Cardiac fibroblast (primary cell): ENCODE data around the gene UNC93A.
"Not testable (repeated sequence)": the region's sequence is repeated elsewhere in the genome, so short reads cannot be mapped to it uniquely, and the experiment has no call there.

Source experiments
- DNase-seq, 2 donors: peaks; one replicate each; pipeline versions ENCODE4 v3.0.0 to v3.0.0-alpha.2; 2010; ENCODE audit warnings: low read depth in 2 of 2
- H3K4me3 ChIP-seq, 2 donors: replicated peaks in 1 of 2; 1 replicate in 1 of 2; 2 replicates in 1 of 2; pipeline ENCODE4 v1.5.1; 2011; ENCODE audit warnings: low read depth in 2 of 2, low read length in 2 of 2, mild to moderate bottlenecking in 2 of 2, moderate library complexity in 1 of 2
- TF ChIP-seq, protein P1 (sequence below): IDR thresholded peaks from one replicate; pipeline ENCODE4 v1.5.1; 2011; ENCODE audit warnings: low read depth, mild to moderate bottlenecking, low read length, inconsistent platforms

Gene UNC93A

DNA sequence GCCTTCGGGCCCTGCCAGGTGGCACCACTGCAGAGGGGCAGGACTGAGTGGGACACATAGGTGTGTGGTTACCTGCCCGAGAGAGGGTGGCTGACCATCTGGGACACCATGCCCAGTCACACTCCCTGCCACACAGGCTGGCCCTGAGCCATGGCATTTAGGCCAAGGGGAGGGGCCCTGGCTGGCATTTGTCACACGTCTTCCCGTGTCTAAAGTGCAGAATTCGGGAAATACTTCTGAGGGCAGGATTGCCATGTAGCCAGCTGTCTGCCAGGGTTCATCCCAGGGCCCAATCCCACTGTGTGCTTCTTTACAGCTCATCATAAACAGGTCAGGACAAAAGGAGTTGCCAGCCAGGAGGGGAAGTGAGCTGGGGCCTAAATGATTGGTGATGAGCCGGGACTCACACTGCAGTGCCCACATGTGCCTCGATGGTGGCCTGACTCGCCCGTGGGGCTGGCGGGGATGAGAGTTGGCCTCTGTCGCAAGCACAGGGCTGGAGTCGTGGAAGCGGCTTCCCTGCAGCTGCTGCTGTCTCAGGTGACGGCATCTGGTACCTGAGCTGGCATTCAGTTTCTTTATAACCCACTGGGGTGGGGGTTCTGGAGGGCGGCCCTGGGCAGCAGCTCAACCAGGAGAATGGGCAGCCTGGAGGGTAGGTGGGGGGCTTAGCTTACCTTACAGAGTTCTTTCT is 5.9 kb upstream of the UNC93A start:
- H3K4me3 ChIP-seq = no peak overlapping the region
- DNase-seq = no peak
- TF ChIP-seq, protein P1, sequence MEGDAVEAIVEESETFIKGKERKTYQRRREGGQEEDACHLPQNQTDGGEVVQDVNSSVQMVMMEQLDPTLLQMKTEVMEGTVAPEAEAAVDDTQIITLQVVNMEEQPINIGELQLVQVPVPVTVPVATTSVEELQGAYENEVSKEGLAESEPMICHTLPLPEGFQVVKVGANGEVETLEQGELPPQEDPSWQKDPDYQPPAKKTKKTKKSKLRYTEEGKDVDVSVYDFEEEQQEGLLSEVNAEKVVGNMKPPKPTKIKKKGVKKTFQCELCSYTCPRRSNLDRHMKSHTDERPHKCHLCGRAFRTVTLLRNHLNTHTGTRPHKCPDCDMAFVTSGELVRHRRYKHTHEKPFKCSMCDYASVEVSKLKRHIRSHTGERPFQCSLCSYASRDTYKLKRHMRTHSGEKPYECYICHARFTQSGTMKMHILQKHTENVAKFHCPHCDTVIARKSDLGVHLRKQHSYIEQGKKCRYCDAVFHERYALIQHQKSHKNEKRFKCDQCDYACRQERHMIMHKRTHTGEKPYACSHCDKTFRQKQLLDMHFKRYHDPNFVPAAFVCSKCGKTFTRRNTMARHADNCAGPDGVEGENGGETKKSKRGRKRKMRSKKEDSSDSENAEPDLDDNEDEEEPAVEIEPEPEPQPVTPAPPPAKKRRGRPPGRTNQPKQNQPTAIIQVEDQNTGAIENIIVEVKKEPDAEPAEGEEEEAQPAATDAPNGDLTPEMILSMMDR = no peak

DNA sequence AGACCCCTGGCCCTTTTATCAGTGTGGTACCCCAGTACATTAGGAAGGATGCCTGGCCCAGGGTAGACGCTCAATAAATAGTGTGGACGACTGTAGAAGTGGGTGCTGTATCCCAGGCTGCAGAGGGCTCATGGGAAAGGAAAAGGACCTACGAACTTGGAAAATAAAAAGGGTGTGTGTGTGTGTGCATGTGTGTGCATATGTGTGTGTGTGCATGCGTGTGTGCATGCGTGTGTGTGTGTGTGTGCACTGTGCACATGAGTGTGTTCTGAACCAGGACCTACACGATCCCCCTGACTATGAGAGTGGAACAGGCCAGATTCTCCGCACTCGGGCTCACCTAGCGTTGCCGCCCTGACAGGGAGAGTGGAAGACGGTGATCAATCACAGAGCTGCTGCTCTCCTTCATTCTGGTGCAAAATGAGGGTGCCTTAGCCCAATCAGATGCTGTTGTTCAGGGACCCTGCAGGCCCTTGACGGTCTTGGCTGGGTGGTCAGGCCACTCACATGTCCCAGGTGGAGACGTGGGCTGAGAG is 3.5 kb upstream of the UNC93A start:
- DNase-seq = no peak
- TF ChIP-seq, protein P1 = no peak

DNA sequence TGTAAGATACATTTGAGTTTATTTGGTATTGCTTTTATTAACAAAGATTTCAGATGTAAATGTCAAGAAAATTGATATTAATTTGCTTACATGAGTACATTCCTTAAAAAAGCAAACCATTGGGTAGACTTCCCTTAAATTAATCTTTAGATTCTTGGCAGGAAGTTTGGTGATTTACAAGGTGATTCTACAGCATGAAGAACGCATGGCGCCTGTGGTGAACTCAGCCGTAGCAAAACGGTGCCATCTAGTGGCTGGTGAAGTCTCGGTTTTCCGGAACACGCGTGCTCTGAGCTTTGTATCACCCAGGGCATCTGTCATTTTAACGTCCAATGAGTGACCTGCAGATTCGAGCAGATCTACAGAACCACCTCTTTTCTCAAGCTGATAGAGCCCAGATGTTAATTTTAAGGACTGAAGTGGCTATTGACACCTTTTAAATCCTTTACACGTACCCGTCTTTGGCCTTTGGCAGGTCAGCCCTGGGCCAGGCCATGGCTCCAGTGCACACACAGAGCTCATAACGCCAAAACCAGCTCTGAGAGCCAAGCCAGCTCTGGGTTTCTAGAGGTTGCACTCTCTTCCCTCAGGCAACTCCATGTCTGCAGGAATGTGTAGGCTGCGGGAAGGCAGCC is 2.4 kb upstream of the UNC93A start:
- TF ChIP-seq, protein P1 = peak; percentile 27
- peak; percentile 35 to 46 for DNase-seq
- not testable (repeated sequence) for H3K4me3 ChIP-seq

More for the DNA sequence above, 3.5 kb upstream of the UNC93A start:
- H3K4me3 ChIP-seq = no peak overlapping the region

DNA sequence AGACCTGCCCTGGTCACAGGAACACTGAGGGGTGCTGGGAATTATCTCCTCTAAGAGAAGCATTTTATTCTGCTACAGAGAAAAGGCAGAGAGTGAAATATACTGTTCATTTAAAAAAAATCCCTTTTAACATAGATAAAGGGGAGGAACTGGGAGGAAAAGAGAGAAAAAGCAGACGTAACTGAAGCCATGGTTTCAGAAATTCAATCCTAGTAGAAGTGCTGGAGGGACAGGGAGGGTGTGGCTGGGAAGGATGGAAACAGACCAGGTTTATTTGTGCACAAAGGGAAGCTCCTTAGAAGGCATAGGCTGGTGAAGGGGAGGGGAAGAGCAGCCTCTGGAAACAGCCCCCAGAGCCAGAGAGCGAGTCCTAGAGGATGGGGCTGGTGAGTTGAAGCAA is 1.8 kb upstream of the UNC93A start:
- not testable (repeated sequence) for DNase-seq, H3K4me3 ChIP-seq

DNA sequence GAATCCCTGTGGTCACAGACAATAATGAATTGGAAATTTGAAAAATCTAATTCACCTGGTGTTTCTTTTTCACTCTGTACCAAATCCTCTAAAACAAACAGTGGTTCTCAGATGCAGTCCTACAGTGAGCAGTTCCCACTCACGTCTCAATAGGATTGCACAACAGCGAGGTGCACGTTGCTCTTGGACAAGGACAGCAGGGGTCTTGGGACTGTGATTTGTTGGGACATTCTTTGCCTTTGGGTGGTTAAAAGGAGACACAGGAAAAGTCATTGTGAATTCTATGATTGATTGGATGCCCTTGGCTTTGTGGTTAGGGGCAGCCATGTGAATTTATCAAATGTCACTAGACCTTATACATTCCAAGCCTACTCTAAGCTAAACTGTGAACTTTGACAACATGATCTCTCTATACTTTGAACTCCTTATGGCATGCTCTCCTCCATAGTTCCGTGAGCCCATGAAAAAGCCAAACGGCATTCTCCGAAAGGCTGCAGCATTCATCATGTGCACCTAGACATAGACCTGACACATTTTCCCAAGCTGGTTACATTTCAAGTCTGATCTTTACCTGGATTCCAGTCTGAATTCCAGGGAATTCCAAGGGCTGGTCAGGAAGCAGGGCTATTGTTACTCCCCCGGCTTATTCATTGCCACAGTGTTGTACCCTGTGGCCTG is 647 bp downstream of the UNC93A start:
- no peak for DNase-seq
- no peak overlapping the region for H3K4me3 ChIP-seq
- TF ChIP-seq, protein P1 = no peak

DNA sequence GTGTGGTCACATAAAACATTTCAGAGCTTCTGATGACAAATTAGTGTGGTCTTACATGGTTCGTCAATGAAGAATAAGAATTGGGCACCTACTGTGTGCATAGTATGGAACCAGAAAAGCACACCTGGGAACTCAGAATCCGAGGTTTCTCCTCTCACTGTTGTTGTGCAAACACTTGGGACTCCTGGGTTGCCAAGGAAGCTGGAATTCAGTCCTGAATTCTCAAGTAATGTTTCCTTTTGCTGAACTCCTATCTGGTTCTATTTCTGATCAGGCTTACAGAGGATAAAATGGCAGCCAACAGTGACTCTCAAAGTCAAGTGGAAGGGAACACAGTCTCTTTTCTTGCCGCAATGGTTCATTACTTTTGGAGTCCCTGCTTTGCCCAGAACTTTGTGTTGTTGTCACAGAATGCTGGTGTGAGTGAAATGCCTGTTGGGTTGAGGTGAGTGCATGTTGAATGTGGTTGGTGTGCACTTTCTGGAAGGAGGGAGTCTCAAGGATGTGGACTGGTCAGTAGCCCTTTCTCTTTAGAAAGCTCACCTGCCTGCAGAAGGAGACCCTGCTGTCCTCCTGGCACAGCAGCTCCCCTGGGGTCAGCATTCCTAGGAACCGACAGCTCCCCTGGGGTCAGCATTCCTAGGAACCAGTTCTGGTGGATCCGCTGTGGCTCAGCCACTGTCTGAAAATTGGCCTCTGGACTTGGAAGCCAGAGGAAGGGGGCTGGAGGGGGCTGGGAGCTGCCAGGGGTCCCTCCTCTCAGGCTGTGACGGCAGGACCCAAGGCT is 1.4 kb downstream of the UNC93A start:
- no peak overlapping the region for H3K4me3 ChIP-seq
- DNase-seq = no peak
- TF ChIP-seq, protein P1 = no peak
